ENCODE results near the gene TPRA1.

DNA sequence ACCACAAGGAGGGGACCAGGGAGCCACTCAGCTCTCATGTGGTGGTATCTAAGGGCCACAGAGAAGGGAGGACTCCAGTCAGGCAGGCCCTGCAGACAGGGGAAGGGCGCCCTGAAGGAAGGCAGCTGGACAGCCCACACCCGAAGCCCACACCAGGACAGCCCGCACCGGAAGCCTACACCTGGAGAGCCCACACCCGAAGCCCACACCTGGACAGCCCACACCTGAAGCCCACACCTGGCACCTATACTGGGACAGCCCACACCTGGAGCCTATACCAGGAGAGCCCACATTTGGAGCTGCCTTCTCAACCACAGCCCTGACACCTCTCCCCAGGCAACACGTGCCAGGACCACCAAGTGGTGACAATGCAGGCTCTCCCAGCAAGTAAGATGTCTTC lies 11.7 kb downstream of the TPRA1 start:
- TF ChIP-seq, protein P1, sequence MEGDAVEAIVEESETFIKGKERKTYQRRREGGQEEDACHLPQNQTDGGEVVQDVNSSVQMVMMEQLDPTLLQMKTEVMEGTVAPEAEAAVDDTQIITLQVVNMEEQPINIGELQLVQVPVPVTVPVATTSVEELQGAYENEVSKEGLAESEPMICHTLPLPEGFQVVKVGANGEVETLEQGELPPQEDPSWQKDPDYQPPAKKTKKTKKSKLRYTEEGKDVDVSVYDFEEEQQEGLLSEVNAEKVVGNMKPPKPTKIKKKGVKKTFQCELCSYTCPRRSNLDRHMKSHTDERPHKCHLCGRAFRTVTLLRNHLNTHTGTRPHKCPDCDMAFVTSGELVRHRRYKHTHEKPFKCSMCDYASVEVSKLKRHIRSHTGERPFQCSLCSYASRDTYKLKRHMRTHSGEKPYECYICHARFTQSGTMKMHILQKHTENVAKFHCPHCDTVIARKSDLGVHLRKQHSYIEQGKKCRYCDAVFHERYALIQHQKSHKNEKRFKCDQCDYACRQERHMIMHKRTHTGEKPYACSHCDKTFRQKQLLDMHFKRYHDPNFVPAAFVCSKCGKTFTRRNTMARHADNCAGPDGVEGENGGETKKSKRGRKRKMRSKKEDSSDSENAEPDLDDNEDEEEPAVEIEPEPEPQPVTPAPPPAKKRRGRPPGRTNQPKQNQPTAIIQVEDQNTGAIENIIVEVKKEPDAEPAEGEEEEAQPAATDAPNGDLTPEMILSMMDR (IDR thresholded peaks at IDR 0.05) = no peak
- no peak for TF ChIP-seq POLR2A (IDR thresholded peaks at IDR 0.05)
